Measurements from ENCODE around the gene GRIN2C. TPM values are rescaled to one million over a fixed set of nuclear protein-coding genes. Genes with fewer than 3 reads are reported as not detected.
A peak's percentile ranks its signal among the peaks of the same experiment; 100 is the strongest.

Gene GRIN2C
- total and polyA plus RNA-seq, 7 donors, result 0.22 to 0.49 TPM; not detected in 5

DNA sequence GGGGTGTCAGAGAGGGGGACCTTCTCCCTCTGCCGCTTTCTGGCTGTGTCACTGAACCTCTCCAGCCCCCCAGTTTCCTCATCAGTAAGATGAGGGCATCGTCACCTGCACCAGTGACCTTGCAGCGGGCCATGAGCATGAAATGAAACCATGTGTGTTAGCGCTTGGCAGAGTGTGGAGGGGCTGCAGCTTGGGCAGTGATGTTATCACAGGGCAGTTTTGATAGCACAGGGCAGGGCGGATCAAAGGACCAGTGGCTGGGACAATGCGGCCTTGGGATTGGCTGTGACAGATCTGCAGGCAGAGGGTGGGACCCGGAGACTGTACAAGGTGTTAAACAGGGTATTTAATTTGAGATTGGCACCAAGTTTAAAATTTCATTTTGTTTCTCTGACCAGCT is 44.6 kb downstream of the GRIN2C start:
- Histone ChIP-seq H3K4me1 (peaks cover 0 to 9% (median 3%) of the 10 kb centered on the region in 4 donors), H3K27ac (no peak overlapping the region), H3K36me3 (peaks cover 0 to 23% (median 2%) of the 10 kb centered on the region in 4 donors), H3K27me3 (no peaks in the 10 kb centered on the region), H3K4me3 (no peak overlapping the region), H3K9me3 (no peaks in the 10 kb centered on the region)
- DNase-seq, result no peak
- intact Hi-C loops (cut with DNase I), result no loop called here
- TF ChIP-seq POLR2A (IDR thresholded peaks at IDR 0.05) (no peak), EP300 (IDR thresholded peaks at IDR 0.05) (no peak), POLR2AphosphoS5 (IDR thresholded peaks at IDR 0.05) (no peak), CTCF (IDR thresholded peaks at IDR 0.05) (no peak)
- WGBS, 2 donors, result 94 to 95% methylated on average over 7 of the region's 7 CpGs

GRCh38 chr17:74814453-74814852 is 45.2 kb downstream of the GRIN2C start:
- intact Hi-C loops (cut with DNase I), result no loop called here
- Histone ChIP-seq H3K36me3 (peaks cover 0 to 19% (median 0%) of the 10 kb centered on the region in 4 donors), H3K27ac (no peak overlapping the region), H3K4me1 (peaks cover 0 to 9% (median 3%) of the 10 kb centered on the region in 4 donors), H3K4me3 (no peak overlapping the region), H3K9me3 (no peaks in the 10 kb centered on the region), H3K27me3 (no peaks in the 10 kb centered on the region)
- DNase-seq, result no peak
- TF ChIP-seq CTCF (IDR thresholded peaks at IDR 0.05) (no peak), POLR2AphosphoS5 (IDR thresholded peaks at IDR 0.05) (no peak), POLR2A (IDR thresholded peaks at IDR 0.05) (no peak), EP300 (IDR thresholded peaks at IDR 0.05) (no peak)
- WGBS, 2 donors, result 86 to 89% methylated on average over 5 of the region's 5 CpGs

DNA sequence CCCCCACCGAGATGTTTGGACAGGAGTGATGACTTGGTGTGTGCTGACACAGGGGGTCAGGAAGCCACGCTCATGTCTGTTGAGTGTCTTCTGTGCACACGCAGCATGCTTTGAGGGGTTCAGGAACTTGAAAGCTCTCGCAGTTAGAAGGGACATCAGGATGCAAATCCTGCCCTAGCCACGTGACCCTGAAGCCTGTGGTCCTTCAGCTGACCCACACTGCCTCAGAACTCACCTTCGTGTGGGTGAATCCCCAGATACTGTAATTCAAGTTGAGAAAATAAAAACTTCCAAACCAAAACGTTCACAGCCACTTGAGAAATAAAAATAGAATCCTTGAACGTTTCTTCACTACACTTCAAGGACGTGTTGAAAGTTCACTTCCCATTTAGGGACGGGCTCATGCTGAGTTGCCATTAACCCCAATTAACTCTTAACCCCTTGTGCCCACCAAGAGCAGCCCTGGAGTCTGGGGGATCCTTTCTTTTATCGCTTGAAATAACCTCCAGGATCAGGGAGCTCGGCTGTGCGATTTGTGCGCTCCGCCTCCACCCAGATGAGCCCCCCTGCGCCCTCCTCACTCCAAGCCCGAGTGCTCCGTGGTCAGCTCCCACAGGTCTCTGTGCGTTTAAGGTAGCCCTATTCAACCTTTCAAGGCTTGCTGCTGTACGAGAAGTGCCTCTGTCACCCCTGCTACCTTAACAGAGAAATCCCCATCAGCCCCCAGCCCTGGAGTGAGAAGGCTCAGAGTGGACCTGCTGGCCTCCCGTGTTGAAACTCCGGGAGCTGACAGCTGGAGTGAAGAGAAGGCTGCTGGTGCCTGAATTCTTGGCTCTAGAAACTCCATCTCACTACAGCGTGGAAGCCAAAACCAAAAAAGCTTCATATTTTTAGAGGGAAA is 47.3 kb downstream of the GRIN2C start:
- no peaks in the 10 kb centered on the region for H3K27me3 ChIP-seq
- intact Hi-C loops (cut with DNase I), result no loop called here
- no peak for DNase-seq
- H3K36me3 ChIP-seq, result peaks cover 0 to 14% (median 3%) of the 10 kb centered on the region in 4 donors
- WGBS, 2 donors, result 71 to 80% methylated on average over 23 of the region's 23 CpGs
- no peak for TF ChIP-seq POLR2A (IDR thresholded peaks at IDR 0.05)
- TF ChIP-seq EP300 (IDR thresholded peaks at IDR 0.05), result no peak
- no peak for TF ChIP-seq CTCF (IDR thresholded peaks at IDR 0.05)
- TF ChIP-seq POLR2AphosphoS5 (IDR thresholded peaks at IDR 0.05), result no peak
- peak overlapping the region in 2 of 4 donors; percentile 32 for H3K27ac ChIP-seq
- H3K9me3 ChIP-seq, result no peaks in the 10 kb centered on the region
- peaks cover 0 to 9% (median 3%) of the 10 kb centered on the region in 4 donors for H3K4me1 ChIP-seq
- no peak overlapping the region for H3K4me3 ChIP-seq

DNA sequence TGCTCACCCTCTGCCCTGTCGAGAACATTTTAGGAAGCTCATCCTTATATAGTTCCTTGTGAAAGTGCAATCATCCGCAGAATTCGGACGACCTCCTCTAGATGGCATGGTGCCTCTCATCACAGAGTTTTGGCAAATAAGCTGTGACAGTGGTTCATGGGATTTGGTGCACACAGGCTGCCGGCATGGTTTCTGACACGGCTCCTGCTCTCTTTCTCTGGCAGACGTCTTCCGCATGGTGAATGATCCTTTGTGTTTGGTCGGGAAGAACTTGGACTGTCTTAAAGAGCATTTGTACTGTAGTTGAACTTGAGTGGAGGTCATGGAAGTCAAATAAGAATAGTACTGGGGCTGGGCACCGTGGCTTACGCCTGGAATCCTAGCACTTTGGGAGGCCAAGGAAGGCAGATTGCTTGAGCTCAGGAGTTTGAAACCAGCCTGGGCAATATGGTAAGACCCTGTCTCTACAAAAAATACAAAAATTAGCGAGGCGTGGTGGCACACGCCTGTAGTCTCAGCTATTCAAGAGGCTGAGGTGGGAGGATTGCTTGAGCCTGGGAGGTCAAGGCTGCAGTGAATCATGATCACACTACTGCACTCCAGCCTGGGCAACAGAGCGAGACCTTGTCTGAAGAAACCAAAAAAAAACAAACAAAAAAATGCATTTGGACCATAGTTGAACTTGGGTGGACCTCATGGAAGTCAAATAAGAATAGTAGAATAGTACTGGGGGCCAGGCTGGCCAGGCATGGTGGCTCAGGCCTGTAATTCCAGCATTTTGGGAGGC is 48.8 kb downstream of the GRIN2C start:
- Histone ChIP-seq H3K27ac (no peak overlapping the region), H3K36me3 (peaks cover 0 to 7% (median 3%) of the 10 kb centered on the region in 4 donors), H3K4me1 (peaks cover 0 to 9% (median 3%) of the 10 kb centered on the region in 4 donors), H3K9me3 (no peaks in the 10 kb centered on the region), H3K4me3 (no peak overlapping the region), H3K27me3 (no peaks in the 10 kb centered on the region)
- intact Hi-C loops (cut with DNase I), result no loop called here
- 93% methylated on average over 15 of the region's 15 CpGs for WGBS, 2 donors
- TF ChIP-seq POLR2AphosphoS5 (IDR thresholded peaks at IDR 0.05) (no peak), CTCF (IDR thresholded peaks at IDR 0.05) (no peak), EP300 (IDR thresholded peaks at IDR 0.05) (no peak), POLR2A (IDR thresholded peaks at IDR 0.05) (no peak)
- no peak for DNase-seq

Data from sigmoid colon (tissue), 7 donors.